GM12878 (cell line): ENCODE data around the gene BFSP2.

Experiments
- CTCF ChIP-seq, 3 experiments: IDR thresholded peaks in 2 of 3; conservative IDR thresholded peaks in 1 of 3; 2 replicates each; pipeline ENCODE4 v1.5.1; 2011; ENCODE audit warnings: low read depth in 3 of 3, low read length in 3 of 3, mild to moderate bottlenecking in 3 of 3, control low read depth in 2 of 3, moderate library complexity in 2 of 3, inconsistent platforms in 1 of 3, mixed read lengths in 1 of 3; ENCODE audit not compliant: control insufficient read depth in 2 of 3, insufficient read depth in 1 of 3; ENCODE audit errors: extremely low read depth in 1 of 3
- EP300 ChIP-seq, 2 experiments: fragments of 150-350 bp in 1 of 2; IDR thresholded peaks; 2 replicates each; pipeline ENCODE4 v1.6.1; 2011 to 2012; ENCODE audit warnings: low read depth in 2 of 2, low read length in 2 of 2, borderline replicate concordance in 1 of 2, improper control_type of control experiment in 1 of 2, inconsistent platforms in 1 of 2; ENCODE audit not compliant: control insufficient read depth in 1 of 2
- ESRRA ChIP-seq: IDR thresholded peaks from 2 replicates; pipeline ENCODE4 v1.6.1; 2012; ENCODE audit warnings: mild to moderate bottlenecking, low read length, improper control_type of control experiment
- GATAD2B ChIP-seq: fragments of 450-650 bp; conservative IDR thresholded peaks from 2 replicates; pipeline ENCODE4 v1.6.1; 2017; ENCODE audit warnings: low read depth, mild to moderate bottlenecking, moderate library complexity
- JUND ChIP-seq: IDR thresholded peaks from 2 replicates; pipeline ENCODE4 v1.6.1; 2012; ENCODE audit warnings: low read depth, mild to moderate bottlenecking, low read length, improper control_type of control experiment, moderate library complexity
- KDM1A ChIP-seq: fragments of 200-600 bp; sonication (generic); IDR thresholded peaks from 2 replicates; pipeline ENCODE4 v1.6.1; 2016; ENCODE audit warnings: borderline replicate concordance
- SREBF2 ChIP-seq: IDR thresholded peaks from 2 replicates; pipeline ENCODE4 v1.6.1; 2012; ENCODE audit warnings: mild to moderate bottlenecking, low read length
- ZBTB33 ChIP-seq: fragments of 450-650 bp; IDR thresholded peaks from 2 replicates; pipeline ENCODE4 v1.6.1; 2017; ENCODE audit warnings: mild to moderate bottlenecking
- TF ChIP-seq, protein P1 (sequence below): IDR thresholded peaks from 2 replicates; pipeline ENCODE4 v1.6.1; 2011; ENCODE audit warnings: borderline replicate concordance, low read depth, mild to moderate bottlenecking, moderate library complexity, low read length; ENCODE audit not compliant: insufficient read depth, poor library complexity, severe bottlenecking
- TF ChIP-seq, protein P2 (sequence below): IDR thresholded peaks from 2 replicates; pipeline ENCODE4 v1.6.1; 2011; ENCODE audit warnings: low read depth, mild to moderate bottlenecking, low read length, moderate library complexity, borderline replicate concordance; ENCODE audit errors: extremely low read depth

DNA sequence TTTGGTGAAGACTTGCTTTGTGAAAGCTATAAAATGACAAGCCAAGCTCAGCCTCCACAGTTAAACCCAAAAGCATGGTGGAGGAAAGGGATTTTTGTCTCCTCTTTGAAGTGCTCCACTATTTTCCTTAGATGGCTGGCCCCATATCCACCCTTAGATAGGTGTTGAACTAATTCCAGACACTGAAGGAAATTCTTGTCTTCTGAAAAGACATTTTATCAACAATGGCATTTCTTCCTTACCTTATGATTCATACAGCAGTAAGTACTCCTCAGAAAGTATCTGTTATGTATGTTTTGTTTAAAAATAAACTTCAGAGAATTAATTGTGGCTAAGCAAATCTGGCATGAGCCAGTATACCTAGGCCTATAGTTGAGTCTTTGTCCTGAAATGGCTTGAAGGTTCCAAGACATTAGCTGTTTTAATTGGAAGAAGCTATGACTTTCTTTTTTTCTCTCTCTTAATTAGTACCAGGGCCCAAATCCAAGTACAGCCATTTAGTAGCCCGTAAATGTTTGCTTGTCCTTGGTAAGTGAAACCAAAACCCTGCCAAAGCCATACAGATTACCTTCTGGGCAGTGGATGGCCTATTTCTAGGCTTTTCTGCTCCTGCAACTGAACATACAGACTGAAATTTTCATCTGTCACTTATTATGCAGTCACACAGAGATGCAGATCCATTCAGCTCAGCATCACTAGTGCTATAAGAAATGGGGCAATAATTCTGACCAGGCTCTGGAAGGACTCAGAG is 5.1 kb upstream of the BFSP2 start:
- TF ChIP-seq ESRRA, result no peak
- TF ChIP-seq CTCF (IDR thresholded peaks at IDR 0.05 in 2 of 3, conservative IDR thresholded peaks at IDR 0.05 in 1 of 3; ENCODE audit: control insufficient read depth in 2 of 3, extremely low read depth in 1 of 3, insufficient read depth in 1 of 3, low read depth in 3 of 3, low read length in 3 of 3), result no peak
- TF ChIP-seq KDM1A, result no peak
- TF ChIP-seq ZBTB33, result no peak
- TF ChIP-seq, protein P1, sequence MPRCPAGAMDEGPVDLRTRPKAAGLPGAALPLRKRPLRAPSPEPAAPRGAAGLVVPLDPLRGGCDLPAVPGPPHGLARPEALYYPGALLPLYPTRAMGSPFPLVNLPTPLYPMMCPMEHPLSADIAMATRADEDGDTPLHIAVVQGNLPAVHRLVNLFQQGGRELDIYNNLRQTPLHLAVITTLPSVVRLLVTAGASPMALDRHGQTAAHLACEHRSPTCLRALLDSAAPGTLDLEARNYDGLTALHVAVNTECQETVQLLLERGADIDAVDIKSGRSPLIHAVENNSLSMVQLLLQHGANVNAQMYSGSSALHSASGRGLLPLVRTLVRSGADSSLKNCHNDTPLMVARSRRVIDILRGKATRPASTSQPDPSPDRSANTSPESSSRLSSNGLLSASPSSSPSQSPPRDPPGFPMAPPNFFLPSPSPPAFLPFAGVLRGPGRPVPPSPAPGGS, result no peak
- TF ChIP-seq SREBF2, result no peak
- no peak for TF ChIP-seq GATAD2B
- TF ChIP-seq, protein P2, sequence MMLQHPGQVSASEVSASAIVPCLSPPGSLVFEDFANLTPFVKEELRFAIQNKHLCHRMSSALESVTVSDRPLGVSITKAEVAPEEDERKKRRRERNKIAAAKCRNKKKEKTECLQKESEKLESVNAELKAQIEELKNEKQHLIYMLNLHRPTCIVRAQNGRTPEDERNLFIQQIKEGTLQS, result no peak
- TF ChIP-seq JUND, result no peak
- TF ChIP-seq EP300 (IDR thresholded peaks at IDR 0.05; ENCODE audit: borderline replicate concordance in 1 of 2, control insufficient read depth in 1 of 2, low read depth in 2 of 2, low read length in 2 of 2), result no peak
